HPDE6-E6E7 (cell line): ENCODE data around the gene MIGA2.

Experiments used
- DNase-seq: peaks from one replicate; pipeline ENCODE4 v3.0.0; 2011; ENCODE audit warnings: missing footprints; ENCODE audit errors: extremely low spot score

The MIGA2 gene

GRCh38 chr9:129073404-129073803 is 37.0 kb downstream of the MIGA2 start:
- no peak for DNase-seq

- DNase-seq = no peak
Observed at GRCh38 chr9:129074106-129074505, 37.7 kb downstream of the MIGA2 start.

GRCh38 chr9:129075996-129076639 is 39.7 kb downstream of the MIGA2 start:
- no peak for DNase-seq

- no peak for DNase-seq
Observed at GRCh38 chr9:129076640-129077037, 40.2 kb downstream of the MIGA2 start.

- DNase-seq = no peak
Observed at GRCh38 chr9:129077236-129077635, 40.8 kb downstream of the MIGA2 start.

- no peak for DNase-seq
Observed at GRCh38 chr9:129078691-129079503, 42.5 kb downstream of the MIGA2 start.

- DNase-seq = no peak
Observed at GRCh38 chr9:129079829-129080228, 43.4 kb downstream of the MIGA2 start.

GRCh38 chr9:129080298-129080600 is 43.8 kb downstream of the MIGA2 start:
- no peak for DNase-seq

- DNase-seq = peak; percentile 100
Observed at GRCh38 chr9:129080601-129081387, 44.4 kb downstream of the MIGA2 start, which contains the start of gene DOLPP1. DOLPP1 (plus strand) TSS chr9:129081111; CDS start chr9:129081132, 21 bp downstream.

GRCh38 chr9:129081388-129081904 is 45.0 kb downstream of the MIGA2 start:
- DNase-seq = no peak

GRCh38 chr9:129084087-129084486 is 47.7 kb downstream of the MIGA2 start:
- no peak for DNase-seq

GRCh38 chr9:129089246-129089645 is 52.8 kb downstream of the MIGA2 start:
- DNase-seq = no peak

- no peak for DNase-seq
Observed at GRCh38 chr9:129093602-129094386, 57.4 kb downstream of the MIGA2 start.

- no peak for DNase-seq
Observed at GRCh38 chr9:129094387-129095169, 58.2 kb downstream of the MIGA2 start.

- DNase-seq = no peak
Observed at GRCh38 chr9:129095170-129095667, 58.8 kb downstream of the MIGA2 start.

- DNase-seq = no peak
Observed at GRCh38 chr9:129095908-129096307, 59.5 kb downstream of the MIGA2 start.

GRCh38 chr9:129097671-129098306 is 61.4 kb downstream of the MIGA2 start:
- no peak for DNase-seq

GRCh38 chr9:129098328-129098727 is 61.9 kb downstream of the MIGA2 start:
- DNase-seq = no peak

GRCh38 chr9:129100383-129101169 is 64.2 kb downstream of the MIGA2 start:
- DNase-seq = no peak
